Neuron (in vitro differentiated cells): ENCODE results near the gene FAHD2A.
"Not testable (repeated sequence)": the region's sequence is repeated elsewhere in the genome, so short reads cannot be mapped to it uniquely, and the experiment has no call there.

Experiments used
- H2AFZ ChIP-seq: one replicate; pipeline ENCODE4 v1.6.1; 2013; ENCODE audit warnings: low read depth, mild to moderate bottlenecking, inconsistent platforms, low read length, moderate library complexity
- H3K27me3 ChIP-seq: one replicate; pipeline ENCODE4 v1.6.1; 2013; ENCODE audit warnings: low read length; ENCODE audit not compliant: insufficient read depth
- H3K36me3 ChIP-seq: one replicate; pipeline ENCODE4 v1.6.1; 2013; ENCODE audit warnings: low read length; ENCODE audit not compliant: insufficient read depth
- H3K4me1 ChIP-seq: one replicate; pipeline ENCODE4 v1.6.1; 2013; ENCODE audit warnings: low read length; ENCODE audit not compliant: insufficient read depth
- H3K4me3 ChIP-seq: 2 replicates; pipeline ENCODE4 v1.5.1; 2013; ENCODE audit warnings: mild to moderate bottlenecking, low read length, moderate library complexity
- H3K9me3 ChIP-seq: one replicate; pipeline ENCODE4 v1.6.1; 2013; ENCODE audit warnings: low read length

Gene FAHD2A

GRCh38 chr2:95402370-95403203 is at the start of gene FAHD2A:
Gene FAHD2A (plus strand): TSS chr2:95402708. CDS start chr2:95405559, 2,851 bp downstream.
- Histone ChIP-seq H3K4me1 (peaks cover 13% of the 10 kb centered on the region), H3K27me3 (no peaks in the 10 kb centered on the region), H3K36me3 (no peaks in the 10 kb centered on the region), H2AFZ (peak within 1 kb of the TSS; percentile 94), H3K4me3 (peak within 1 kb of the TSS; percentile 93), H3K9me3 (no peaks in the 10 kb centered on the region)

- H3K36me3 ChIP-seq, result no peaks in the 10 kb centered on the region
- no peak overlapping the region for H3K4me3 ChIP-seq
- H3K9me3 ChIP-seq, result no peaks in the 10 kb centered on the region
- peaks cover 28% of the 10 kb centered on the region for H3K27me3 ChIP-seq
- H3K4me1 ChIP-seq, result no peaks in the 10 kb centered on the region
- H2AFZ ChIP-seq, result no peak overlapping the region
These were observed 49.4 kb upstream of the FAHD2A start for GRCh38 chr2:95353055-95353575.

- Histone ChIP-seq H2AFZ (no peak overlapping the region), H3K27me3 (peaks cover 21% of the 10 kb centered on the region), H3K4me1 (no peaks in the 10 kb centered on the region), H3K4me3 (no peak overlapping the region), H3K9me3 (no peaks in the 10 kb centered on the region), H3K36me3 (no peaks in the 10 kb centered on the region)
These were observed 48.7 kb upstream of the FAHD2A start for GRCh38 chr2:95353613-95354468.

GRCh38 chr2:95354469-95354901 is 48.0 kb upstream of the FAHD2A start:
- no peaks in the 10 kb centered on the region for H3K36me3 ChIP-seq
- H3K9me3 ChIP-seq, result no peaks in the 10 kb centered on the region
- H2AFZ ChIP-seq, result no peak overlapping the region
- no peaks in the 10 kb centered on the region for H3K4me1 ChIP-seq
- H3K4me3 ChIP-seq, result no peak overlapping the region
- peaks cover 16% of the 10 kb centered on the region for H3K27me3 ChIP-seq

- H2AFZ ChIP-seq, result no peak overlapping the region
These were observed 47.6 kb upstream of the FAHD2A start for GRCh38 chr2:95354925-95355324.

GRCh38 chr2:95355486-95355885 is 47.0 kb upstream of the FAHD2A start:
- H3K9me3 ChIP-seq, H3K4me1 ChIP-seq, H2AFZ ChIP-seq, H3K4me3 ChIP-seq, H3K36me3 ChIP-seq, H3K27me3 ChIP-seq: not testable (repeated sequence)

More at GRCh38 chr2:95354925-95355324, 47.6 kb upstream of the FAHD2A start:
- Histone ChIP-seq H3K36me3 (no peaks in the 10 kb centered on the region), H3K4me3 (no peak overlapping the region), H3K9me3 (no peaks in the 10 kb centered on the region), H3K4me1 (no peaks in the 10 kb centered on the region), H3K27me3 (peaks cover 12% of the 10 kb centered on the region)

GRCh38 chr2:95356821-95357700 is 45.4 kb upstream of the FAHD2A start:
- Histone ChIP-seq H3K36me3 (no peaks in the 10 kb centered on the region), H3K9me3 (no peaks in the 10 kb centered on the region), H2AFZ (no peak overlapping the region), H3K4me1 (no peaks in the 10 kb centered on the region), H3K4me3 (no peak overlapping the region), H3K27me3 (peaks cover 4% of the 10 kb centered on the region)

GRCh38 chr2:95357717-95358280 is 44.7 kb upstream of the FAHD2A start:
- Histone ChIP-seq H3K27me3 (peaks cover 4% of the 10 kb centered on the region), H3K4me3 (no peak overlapping the region), H3K9me3 (no peaks in the 10 kb centered on the region), H3K36me3 (no peaks in the 10 kb centered on the region), H2AFZ (no peak overlapping the region), H3K4me1 (no peaks in the 10 kb centered on the region)

- no peak overlapping the region for H2AFZ ChIP-seq
- no peaks in the 10 kb centered on the region for H3K9me3 ChIP-seq
- no peak overlapping the region for H3K4me3 ChIP-seq
- H3K27me3 ChIP-seq, result peaks cover 1% of the 10 kb centered on the region
- H3K36me3 ChIP-seq, result no peaks in the 10 kb centered on the region
- H3K4me1 ChIP-seq, result no peaks in the 10 kb centered on the region
These were observed 43.5 kb upstream of the FAHD2A start for GRCh38 chr2:95359031-95359430.

- H3K36me3 ChIP-seq, result no peaks in the 10 kb centered on the region
- no peaks in the 10 kb centered on the region for H3K9me3 ChIP-seq
- no peaks in the 10 kb centered on the region for H3K4me1 ChIP-seq
- no peak overlapping the region for H3K4me3 ChIP-seq
- H3K27me3 ChIP-seq, result no peaks in the 10 kb centered on the region
- H2AFZ ChIP-seq, result no peak overlapping the region
These were observed 43.0 kb upstream of the FAHD2A start for GRCh38 chr2:95359501-95359930.

GRCh38 chr2:95361216-95361980 is 41.1 kb upstream of the FAHD2A start:
- Histone ChIP-seq H3K9me3 (no peaks in the 10 kb centered on the region), H3K4me1 (no peaks in the 10 kb centered on the region), H2AFZ (no peak overlapping the region), H3K4me3 (no peak overlapping the region), H3K36me3 (no peaks in the 10 kb centered on the region), H3K27me3 (no peaks in the 10 kb centered on the region)

GRCh38 chr2:95362486-95362885 is 40.0 kb upstream of the FAHD2A start:
- no peaks in the 10 kb centered on the region for H3K27me3 ChIP-seq
- H3K36me3 ChIP-seq, result no peaks in the 10 kb centered on the region
- H3K4me3 ChIP-seq, result no peak overlapping the region

More at GRCh38 chr2:95362486-95362885, 40.0 kb upstream of the FAHD2A start:
- H2AFZ ChIP-seq, result no peak overlapping the region
- H3K4me1 ChIP-seq, result no peaks in the 10 kb centered on the region
- no peaks in the 10 kb centered on the region for H3K9me3 ChIP-seq
